ENCODE measurements around the gene TMPRSS11F. TPM values are rescaled to one million over a fixed set of nuclear protein-coding genes. Genes with fewer than 3 reads are reported as not detected.

The TMPRSS11F gene
- total RNA-seq, 3 donors from 2014 or later = not detected

- no peaks in the 10 kb centered on the region for H3K27me3 ChIP-seq
- H3K4me3 ChIP-seq = no peak overlapping the region
- no peak overlapping the region for H3K27ac ChIP-seq
- TF ChIP-seq POLR2AphosphoS5 (IDR thresholded peaks at IDR 0.05) (no peak), POLR2A (IDR thresholded peaks at IDR 0.05) (no peak), CTCF (IDR thresholded peaks at IDR 0.05) (no peak)
- no peaks in the 10 kb centered on the region for H3K9me3 ChIP-seq
- no peaks in the 10 kb centered on the region for H3K36me3 ChIP-seq
- DNase-seq (ENCODE audit: low spot score in 2 of 2) = no peak
- H3K4me1 ChIP-seq = no peaks in the 10 kb centered on the region
- intact Hi-C loops (cut with DNase I; ENCODE audit: low total_unique reads) = no loop called here
Observed at GRCh38 chr4:68062501-68062900, 67.2 kb downstream of the TMPRSS11F start.

GRCh38 chr4:68038272-68038671 lies 91.4 kb downstream of the TMPRSS11F start:
- Histone ChIP-seq H3K9me3 (no peaks in the 10 kb centered on the region), H3K36me3 (no peaks in the 10 kb centered on the region), H3K4me3 (no peak overlapping the region), H3K4me1 (no peaks in the 10 kb centered on the region), H3K27ac (no peak overlapping the region), H3K27me3 (no peaks in the 10 kb centered on the region)
- DNase-seq (ENCODE audit: low spot score in 2 of 2) = no peak
- intact Hi-C loops (cut with DNase I; ENCODE audit: low total_unique reads) = no loop called here
- no peak for TF ChIP-seq POLR2AphosphoS5 (IDR thresholded peaks at IDR 0.05)
- no peak for TF ChIP-seq POLR2A (IDR thresholded peaks at IDR 0.05)
- TF ChIP-seq CTCF (IDR thresholded peaks at IDR 0.05) = no peak

GRCh38 chr4:68021185-68021584 lies 108.5 kb downstream of the TMPRSS11F start:
- no peak for DNase-seq (ENCODE audit: low spot score in 2 of 2)
- Histone ChIP-seq H3K4me3 (no peak overlapping the region), H3K27ac (no peak overlapping the region), H3K9me3 (no peaks in the 10 kb centered on the region), H3K36me3 (no peaks in the 10 kb centered on the region), H3K27me3 (no peaks in the 10 kb centered on the region), H3K4me1 (no peaks in the 10 kb centered on the region)
- intact Hi-C loops (cut with DNase I; ENCODE audit: low total_unique reads) = no loop called here
- no peak for TF ChIP-seq CTCF (IDR thresholded peaks at IDR 0.05)
- TF ChIP-seq POLR2A (IDR thresholded peaks at IDR 0.05) = no peak

GRCh38 chr4:68011684-68012083 lies 118.0 kb downstream of the TMPRSS11F start:
- no peak overlapping the region for H3K27ac ChIP-seq
- no peaks in the 10 kb centered on the region for H3K27me3 ChIP-seq
- no peak for DNase-seq (ENCODE audit: low spot score in 2 of 2)
- H3K36me3 ChIP-seq = no peaks in the 10 kb centered on the region
- no peak for TF ChIP-seq POLR2AphosphoS5 (IDR thresholded peaks at IDR 0.05)
- no peak for TF ChIP-seq POLR2A (IDR thresholded peaks at IDR 0.05)
- TF ChIP-seq CTCF (IDR thresholded peaks at IDR 0.05) = no peak
- intact Hi-C loops (cut with DNase I; ENCODE audit: low total_unique reads) = no loop called here
- H3K4me3 ChIP-seq = no peak overlapping the region
- no peaks in the 10 kb centered on the region for H3K9me3 ChIP-seq
- H3K4me1 ChIP-seq = no peaks in the 10 kb centered on the region

Other genes with a start within 250 kb of the TMPRSS11F start
- not detected for gene TMPRSS11D, start 245.9 kb downstream of the TMPRSS11F start, total RNA-seq
- not detected for gene TMPRSS11A, start 166.4 kb downstream of the TMPRSS11F start, total RNA-seq
- gene TMPRSS11B, start 115.8 kb upstream of the TMPRSS11F start, total RNA-seq = not detected
- gene YTHDC1, start 220.2 kb upstream of the TMPRSS11F start, total RNA-seq = 100 to 1,000 TPM in 1 of 3 donors, 10 to 100 TPM in 2; 79.7 to 142 (median 80.3) TPM

Data from breast epithelium (tissue), 4 donors.